IPS-NIHi11 (cell line): ENCODE data around the gene ZMYND10.
"Not testable (repeated sequence)": the region's sequence is repeated elsewhere in the genome, so short reads cannot be mapped to it uniquely, and the experiment has no call there.

Experiments
- DNase-seq: peaks from one replicate; pipeline ENCODE4 v3.0.0; 2012; ENCODE audit warnings: mixed read lengths, low spot score

ZMYND10 gene

GRCh38 chr3:50325497-50326181 is 19.9 kb downstream of the ZMYND10 start:
- no peak for DNase-seq

- DNase-seq = no peak
These were observed 20.4 kb downstream of the ZMYND10 start for GRCh38 chr3:50325113-50325480.

- DNase-seq = peak; percentile 78
These were observed 21.0 kb downstream of the ZMYND10 start for GRCh38 chr3:50324351-50325112.

GRCh38 chr3:50323614-50324199 is 21.8 kb downstream of the ZMYND10 start:
- no peak for DNase-seq

- no peak for DNase-seq
These were observed 22.4 kb downstream of the ZMYND10 start for GRCh38 chr3:50323092-50323600.

- no peak for DNase-seq
These were observed 23.0 kb downstream of the ZMYND10 start, which contains the start of gene HYAL2 for GRCh38 chr3:50322386-50323091. HYAL2 (minus strand) TSS chr3:50322745; CDS start chr3:50320489, 2,256 bp downstream.

- DNase-seq = no peak
These were observed 23.5 kb downstream of the ZMYND10 start for GRCh38 chr3:50322115-50322385.

GRCh38 chr3:50321336-50322114 is 24.0 kb downstream of the ZMYND10 start:
- DNase-seq = peak; percentile 87

GRCh38 chr3:50320853-50321335 is 24.6 kb downstream of the ZMYND10 start:
- peak; percentile 92 for DNase-seq

- no peak for DNase-seq
These were observed 25.5 kb downstream of the ZMYND10 start for GRCh38 chr3:50319894-50320625.

GRCh38 chr3:50319181-50319893 is 26.2 kb downstream of the ZMYND10 start:
- no peak for DNase-seq

- DNase-seq = no peak
These were observed 26.9 kb downstream of the ZMYND10 start for GRCh38 chr3:50318615-50319014.

- DNase-seq = no peak
These were observed 27.4 kb downstream of the ZMYND10 start for GRCh38 chr3:50318163-50318562.

GRCh38 chr3:50317300-50317699 is 28.2 kb downstream of the ZMYND10 start:
- peak; percentile 17 for DNase-seq

GRCh38 chr3:50316657-50317242 is 28.8 kb downstream of the ZMYND10 start:
- peak; percentile 54 for DNase-seq

- DNase-seq = no peak
These were observed 30.7 kb downstream of the ZMYND10 start for GRCh38 chr3:50314816-50315215.

- no peak for DNase-seq
These were observed 31.2 kb downstream of the ZMYND10 start for GRCh38 chr3:50314342-50314741.

GRCh38 chr3:50312041-50312440 is 33.5 kb downstream of the ZMYND10 start:
- DNase-seq = not testable (repeated sequence)

- DNase-seq = no peak
These were observed 40.9 kb downstream of the ZMYND10 start for GRCh38 chr3:50304601-50305000.
